ENCODE results near the gene BANP.
"Not testable (repeated sequence)": the region's sequence is repeated elsewhere in the genome, so short reads cannot be mapped to it uniquely, and the experiment has no call there.

Gene BANP

GRCh38 chr16:87965417-87965816 is 14.2 kb downstream of the BANP start:
- no peak for DNase-seq (ENCODE audit: low read depth in 2 of 2, low spot score in 1 of 2)

GRCh38 chr16:87966064-87966645 is 14.9 kb downstream of the BANP start:
- no peak for DNase-seq (ENCODE audit: low read depth in 2 of 2, low spot score in 1 of 2)

- no peak for DNase-seq (ENCODE audit: low read depth in 2 of 2, low spot score in 1 of 2)
Observed at GRCh38 chr16:87966685-87967185, 15.5 kb downstream of the BANP start.

GRCh38 chr16:87968541-87968940 is 17.3 kb downstream of the BANP start:
- no peak for DNase-seq (ENCODE audit: low read depth in 2 of 2, low spot score in 1 of 2)

GRCh38 chr16:87970186-87970585 is 19.0 kb downstream of the BANP start:
- no peak for DNase-seq (ENCODE audit: low read depth in 2 of 2, low spot score in 1 of 2)

GRCh38 chr16:87971933-87972332 is 20.7 kb downstream of the BANP start:
- DNase-seq (ENCODE audit: low read depth in 2 of 2, low spot score in 1 of 2) = no peak

GRCh38 chr16:87973717-87974116 is 22.5 kb downstream of the BANP start:
- DNase-seq (ENCODE audit: low read depth in 2 of 2, low spot score in 1 of 2) = no peak

- DNase-seq (ENCODE audit: low read depth in 2 of 2, low spot score in 1 of 2) = no peak
Observed at GRCh38 chr16:87974178-87974577, 22.9 kb downstream of the BANP start.

- DNase-seq (ENCODE audit: low read depth in 2 of 2, low spot score in 1 of 2) = no peak
Observed at GRCh38 chr16:87976665-87977064, 25.4 kb downstream of the BANP start.

GRCh38 chr16:87978127-87978526 is 26.9 kb downstream of the BANP start:
- no peak for DNase-seq (ENCODE audit: low read depth in 2 of 2, low spot score in 1 of 2)

GRCh38 chr16:87979352-87979751 is 28.1 kb downstream of the BANP start:
- DNase-seq (ENCODE audit: low read depth in 2 of 2, low spot score in 1 of 2) = no peak

GRCh38 chr16:87979911-87980630 is 28.8 kb downstream of the BANP start:
- not testable (repeated sequence) for DNase-seq (ENCODE audit: low read depth in 2 of 2, low spot score in 1 of 2)

- not testable (repeated sequence) for DNase-seq (ENCODE audit: low read depth in 2 of 2, low spot score in 1 of 2)
Observed at GRCh38 chr16:87981376-87981775, 30.1 kb downstream of the BANP start.

GRCh38 chr16:87982581-87983041 is 31.4 kb downstream of the BANP start:
- no peak for DNase-seq (ENCODE audit: low read depth in 2 of 2, low spot score in 1 of 2)

- not testable (repeated sequence) for DNase-seq (ENCODE audit: low read depth in 2 of 2, low spot score in 1 of 2)
Observed at GRCh38 chr16:87983072-87983736, 32.0 kb downstream of the BANP start.

GRCh38 chr16:87983737-87984097 is 32.5 kb downstream of the BANP start:
- DNase-seq (ENCODE audit: low read depth in 2 of 2, low spot score in 1 of 2) = not testable (repeated sequence)

- DNase-seq (ENCODE audit: low read depth in 2 of 2, low spot score in 1 of 2) = not testable (repeated sequence)
Observed at GRCh38 chr16:87984180-87984579, 32.9 kb downstream of the BANP start.

- DNase-seq (ENCODE audit: low read depth in 2 of 2, low spot score in 1 of 2) = no peak
Observed at GRCh38 chr16:87984632-87985267, 33.5 kb downstream of the BANP start.

- not testable (repeated sequence) for DNase-seq (ENCODE audit: low read depth in 2 of 2, low spot score in 1 of 2)
Observed at GRCh38 chr16:87985493-87985892, 34.3 kb downstream of the BANP start.

- DNase-seq (ENCODE audit: low read depth in 2 of 2, low spot score in 1 of 2) = peak in 1 of 2 donors; percentile 47
Observed at GRCh38 chr16:87986361-87986849, 35.2 kb downstream of the BANP start.

- not testable (repeated sequence) for DNase-seq (ENCODE audit: low read depth in 2 of 2, low spot score in 1 of 2)
Observed at GRCh38 chr16:87988596-87988995, 37.4 kb downstream of the BANP start.

All from stimulated activated CD8-positive, alpha-beta memory T cell treated with anti-CD3 and anti-CD28 coated beads, Interleukin-4, amount 100 ng/mL, for 4 hours (primary cell).